HCT116 (cell line): Measurements from ENCODE around the gene FBN3.

Experiments used
- CTCF ChIP-seq, 3 experiments: fragments of 200-600 bp in 1 of 3; sonication (generic) in 1 of 3; IDR thresholded peaks in 2 of 3; conservative IDR thresholded peaks in 1 of 3; 2 replicates each; pipeline ENCODE4 v1.5.1; 2012 to 2017; ENCODE audit warnings: low read depth in 2 of 3, low read length in 2 of 3, antibody characterized with exemption in 1 of 3, borderline replicate concordance in 1 of 3, control low read depth in 1 of 3, mild to moderate bottlenecking in 1 of 3, mixed read lengths in 1 of 3, mixed run types in 1 of 3, moderate library complexity in 1 of 3; ENCODE audit not compliant: insufficient read depth in 1 of 3
- ZNF274 ChIP-seq: fragments of 200-500 bp; sonication (Bioruptor generic); IDR thresholded peaks from 2 replicates; pipeline ENCODE4 v1.6.1; 2014; ENCODE audit warnings: mild to moderate bottlenecking, low read depth, low read length, inconsistent platforms

GRCh38 chr19:8071912-8072311, 77.5 kb downstream of the FBN3 start:
- TF ChIP-seq CTCF (IDR thresholded peaks at IDR 0.05 in 2 of 3, conservative IDR thresholded peaks at IDR 0.05 in 1 of 3; ENCODE audit: borderline replicate concordance in 1 of 3, insufficient read depth in 1 of 3, low read depth in 2 of 3, low read length in 2 of 3) (peak in 1 of 3 experiments; percentile 15; a peak in 1 of 6 replicates), ZNF274 (no peak)
